Stimulated activated CD8-positive, alpha-beta memory T cell treated with anti-CD3 and anti-CD28 coated beads, Interleukin-12 subunit alpha, Interleukin-12 subunit beta, amount 100 ng/mL, for 24 hours (primary cell): Measurements from ENCODE around the gene RDH12.

Source experiments
- DNase-seq: peaks from one replicate; pipeline ENCODE4 v3.0.0-alpha.2; 2020; ENCODE audit errors: extremely low read depth

The RDH12 gene

GRCh38 chr14:67749341-67750084, 47.8 kb downstream of the RDH12 start:
- no peak for DNase-seq

DNA sequence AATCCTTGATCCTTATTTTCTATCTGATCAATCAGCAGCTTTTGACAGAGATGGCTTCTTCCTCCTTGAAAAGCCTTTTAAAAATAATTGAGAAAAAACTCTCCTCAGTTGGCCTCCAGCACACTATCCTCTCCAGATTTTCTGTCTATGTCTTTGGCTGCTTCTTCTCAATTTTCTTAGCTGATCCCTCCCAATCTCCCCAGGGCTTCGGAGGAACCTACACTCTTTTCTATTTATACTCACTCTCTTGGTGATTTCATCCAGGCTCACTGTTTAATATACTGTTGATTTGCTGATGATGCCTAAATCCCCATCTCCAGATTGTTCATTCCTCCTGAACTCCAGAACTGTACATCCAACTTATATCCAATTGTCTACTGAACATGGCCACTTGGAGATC, 54.8 kb downstream of the RDH12 start:
- DNase-seq = no peak

- DNase-seq = no peak
Measured at GRCh38 chr14:67757175-67757574, 55.5 kb downstream of the RDH12 start.

GRCh38 chr14:67759916-67760315, 58.2 kb downstream of the RDH12 start:
- DNase-seq = no peak

DNA sequence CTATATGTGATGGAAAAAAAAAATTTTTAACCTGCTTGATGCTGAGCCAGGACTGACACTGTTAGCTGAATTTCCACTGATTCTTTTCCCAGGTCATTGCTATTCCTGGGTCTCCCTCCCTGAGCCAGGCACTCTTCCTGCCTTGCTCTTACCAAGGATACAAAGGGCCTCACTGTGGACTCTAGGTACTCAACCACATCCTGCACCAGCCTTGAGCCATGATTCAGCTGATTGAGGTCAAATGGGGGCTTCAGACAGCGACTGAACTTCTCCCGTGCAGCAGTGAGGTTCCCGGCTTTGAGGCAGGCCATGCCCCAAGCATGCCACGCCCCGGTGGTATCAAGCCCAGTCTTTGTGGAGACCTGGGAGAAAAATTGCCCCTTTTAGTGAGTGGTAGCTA, 60.4 kb downstream of the RDH12 start:
- DNase-seq = no peak

GRCh38 chr14:67763158-67763822, 61.6 kb downstream of the RDH12 start:
- DNase-seq = no peak

GRCh38 chr14:67764496-67764895, 62.8 kb downstream of the RDH12 start:
- no peak for DNase-seq

- no peak for DNase-seq
Measured at GRCh38 chr14:67765192-67765834, 63.6 kb downstream of the RDH12 start.

GRCh38 chr14:67766035-67766680, 64.5 kb downstream of the RDH12 start:
- DNase-seq = no peak

- DNase-seq = no peak
Measured at GRCh38 chr14:67768219-67768618, 66.5 kb downstream of the RDH12 start.

DNA sequence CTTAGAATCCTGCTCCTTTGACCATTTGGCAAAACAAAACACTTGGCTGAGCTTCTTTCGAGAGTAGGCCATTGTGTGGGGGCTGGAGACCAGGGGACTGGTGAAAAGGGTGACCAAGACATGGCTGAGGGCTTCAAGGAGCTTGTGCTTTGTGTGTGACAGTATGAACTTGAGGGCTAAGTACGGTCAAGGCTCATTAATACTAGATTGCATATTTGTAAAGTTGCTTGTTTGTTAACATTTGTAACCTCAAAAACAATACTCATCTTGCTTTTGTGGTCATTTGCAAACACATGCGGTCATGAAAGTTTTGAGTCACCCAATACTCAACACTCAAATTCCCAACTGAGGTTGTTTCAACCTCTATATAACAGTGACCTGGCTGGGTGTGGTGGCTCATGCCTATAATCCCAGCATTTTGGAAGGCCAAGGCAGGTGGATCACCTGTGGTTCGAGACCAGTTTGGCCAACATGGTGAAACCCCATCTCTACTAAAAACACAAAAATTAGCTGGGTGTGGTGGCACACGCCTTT, 72.2 kb downstream of the RDH12 start:
- DNase-seq = no peak

- no peak for DNase-seq
Measured at GRCh38 chr14:67776653-67777322, 75.1 kb downstream of the RDH12 start.

GRCh38 chr14:67778792-67779191, 77.1 kb downstream of the RDH12 start:
- DNase-seq = no peak

DNA sequence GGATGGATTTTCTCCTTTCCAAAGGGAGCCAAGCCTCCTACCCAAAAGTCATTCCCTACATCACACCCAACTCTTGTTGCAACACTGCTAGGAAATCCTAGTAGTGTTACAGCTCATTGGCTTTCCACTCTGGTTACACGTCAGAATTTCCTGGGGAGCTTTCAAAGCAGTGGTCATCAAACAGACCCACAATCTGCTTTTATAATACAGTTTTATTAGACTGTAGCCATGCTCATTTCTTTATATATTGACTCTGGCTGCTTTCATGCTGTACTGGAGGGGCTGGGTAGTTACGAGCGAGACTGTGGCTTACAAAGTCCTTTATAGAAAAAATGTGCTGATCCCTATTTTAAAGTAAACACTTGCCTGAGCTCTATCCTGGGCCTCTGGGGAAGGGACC, 80.4 kb downstream of the RDH12 start:
- no peak for DNase-seq
